Hematopoietic multipotent progenitor cell treated with erythropoietin and hydrocortisone succinate and interleukin-3 and kit ligand, for 15 days (in vitro differentiated cells): ENCODE measurements around the gene PHF14.

Source experiments
- DNase-seq: peaks from one replicate; pipeline ENCODE4 v3.0.0-alpha.2; 2015; ENCODE audit warnings: low spot score

The PHF14 gene

GRCh38 chr7:11171569-11172192 lies 198.0 kb downstream of the PHF14 start:
- DNase-seq: no peak

GRCh38 chr7:11172835-11173234 lies 199.2 kb downstream of the PHF14 start:
- no peak for DNase-seq

GRCh38 chr7:11175371-11175770 lies 201.7 kb downstream of the PHF14 start:
- no peak for DNase-seq

GRCh38 chr7:11175887-11176286 lies 202.2 kb downstream of the PHF14 start:
- no peak for DNase-seq

DNA sequence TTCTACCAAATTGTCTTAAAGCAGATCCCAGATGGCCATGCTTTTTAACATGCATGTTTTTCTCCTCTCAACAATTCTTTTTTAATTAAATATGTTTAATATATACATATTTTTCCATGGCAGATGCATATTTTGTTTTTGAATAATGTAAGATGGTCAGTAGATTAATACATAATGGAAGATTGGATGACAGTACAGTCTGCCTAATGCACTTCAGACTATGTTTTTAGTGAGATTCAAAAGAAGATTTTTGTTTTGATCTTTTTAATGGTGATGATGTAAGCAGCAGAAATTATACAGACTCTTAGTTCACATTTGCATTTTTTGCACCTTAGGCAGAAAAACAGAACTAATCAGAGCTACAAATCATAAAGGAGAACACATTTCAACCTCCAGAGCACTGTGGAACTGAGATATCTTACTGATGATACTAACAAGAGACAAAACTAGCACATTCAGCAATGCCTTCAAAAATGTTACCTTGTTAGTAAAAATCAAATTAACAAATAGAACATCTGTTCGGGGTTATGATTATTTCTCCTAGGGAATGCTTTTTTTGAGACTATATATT lies 203.4 kb downstream of the PHF14 start:
- no peak for DNase-seq

DNA sequence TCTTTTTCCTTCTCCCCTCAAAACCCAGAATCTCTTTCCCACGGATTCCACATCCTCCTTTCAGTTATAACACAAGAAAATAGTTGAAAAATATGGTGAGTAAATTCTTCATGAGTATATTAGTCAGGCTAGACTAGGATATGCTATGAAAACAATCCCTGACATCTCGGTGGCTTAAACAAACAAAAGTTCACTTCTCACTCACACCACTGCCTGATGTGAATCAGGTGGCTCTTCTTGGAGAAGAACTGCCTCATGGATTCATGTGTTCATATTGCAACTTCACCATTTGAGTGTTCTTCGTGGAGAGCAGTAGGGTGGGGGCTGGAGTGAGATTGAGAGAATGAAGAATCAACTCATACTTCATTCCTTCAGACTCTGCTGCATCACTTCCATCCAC lies 204.1 kb downstream of the PHF14 start:
- no peak for DNase-seq

DNA sequence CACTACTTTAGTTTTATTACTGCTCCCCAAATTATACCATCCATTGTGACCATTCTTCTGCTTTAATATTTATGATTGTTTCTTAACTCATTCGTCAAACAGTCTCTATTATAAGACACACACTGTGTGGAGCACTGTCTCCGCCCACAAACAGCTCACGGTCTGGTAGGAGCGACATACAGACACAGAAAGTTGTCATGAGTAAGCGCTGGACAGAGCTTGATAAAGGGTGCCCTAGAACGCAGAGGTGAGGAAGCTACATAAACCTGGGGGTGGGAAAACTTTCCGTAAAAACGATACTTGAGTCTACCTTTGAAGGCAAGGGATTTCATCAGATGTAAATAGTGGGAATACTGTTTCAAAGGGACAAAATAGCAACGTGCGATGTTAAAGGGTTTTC lies 207.9 kb downstream of the PHF14 start:
- no peak for DNase-seq

GRCh38 chr7:11182736-11183135 lies 209.1 kb downstream of the PHF14 start:
- DNase-seq: no peak

DNA sequence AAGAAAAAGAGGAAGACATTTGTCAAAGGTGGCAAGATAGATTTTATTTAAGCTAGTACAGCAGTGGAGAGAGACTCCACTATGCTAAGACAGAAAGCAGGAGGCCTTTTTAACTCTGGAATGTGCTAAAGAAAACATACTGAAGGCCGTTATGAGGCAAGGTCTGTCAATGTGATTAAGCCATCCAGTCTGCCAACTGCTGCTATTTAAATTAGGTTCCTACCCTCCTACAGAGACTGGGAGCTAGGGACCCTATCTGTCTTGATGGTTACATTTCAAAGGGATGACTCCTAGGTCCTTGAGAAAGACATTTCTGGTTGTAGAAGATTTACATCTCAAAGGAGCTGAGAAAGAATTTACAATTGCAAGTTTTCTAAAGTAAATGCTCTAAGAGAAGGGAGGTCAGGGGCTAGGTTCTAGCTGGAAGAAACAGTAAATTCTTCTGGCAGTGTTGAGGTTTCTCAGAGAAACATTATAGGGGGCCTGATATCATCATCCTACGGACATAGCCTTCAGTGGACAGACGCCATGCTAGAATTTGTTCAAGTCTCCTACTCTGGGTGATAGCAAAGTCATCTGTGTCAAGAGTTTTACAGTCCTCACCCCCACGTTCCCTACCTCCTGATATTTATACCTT lies 211.6 kb downstream of the PHF14 start:
- no peak for DNase-seq

DNA sequence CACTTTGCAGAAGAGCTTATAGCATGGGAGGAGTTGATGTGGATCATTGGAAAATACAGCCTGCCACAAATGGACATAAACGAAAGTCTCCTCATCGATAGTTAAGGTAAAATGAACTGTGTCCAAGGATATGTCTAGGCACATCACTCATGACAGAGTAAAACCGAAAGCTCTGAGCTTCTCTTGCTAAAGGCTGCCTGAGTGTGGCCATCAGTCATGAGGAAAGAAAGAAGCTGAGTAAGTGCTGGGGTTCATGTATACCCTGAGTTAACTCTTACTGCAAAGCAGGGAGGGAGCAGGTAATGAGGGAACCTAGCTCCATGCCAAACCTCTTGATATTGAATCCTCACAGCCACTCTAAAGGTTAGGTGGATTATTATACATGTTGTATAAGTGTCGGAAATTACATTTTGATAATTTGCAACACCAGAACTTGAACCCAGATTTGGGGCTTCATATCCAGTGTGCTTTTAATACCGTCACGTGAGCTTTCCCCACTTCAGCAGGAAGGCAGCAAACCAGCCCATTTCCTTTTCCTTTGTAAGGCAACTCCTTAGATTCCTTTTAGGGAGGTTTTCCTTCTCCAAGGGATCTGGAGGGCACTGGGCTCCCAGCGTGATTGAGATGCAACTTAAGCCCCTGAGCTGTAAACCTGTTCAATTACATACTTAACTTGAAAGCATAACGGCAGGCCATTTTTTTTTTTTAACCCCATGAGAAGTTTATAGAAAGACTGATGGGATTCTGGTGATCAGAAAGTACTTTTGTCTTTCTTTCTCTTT lies 215.0 kb downstream of the PHF14 start:
- DNase-seq: no peak

DNA sequence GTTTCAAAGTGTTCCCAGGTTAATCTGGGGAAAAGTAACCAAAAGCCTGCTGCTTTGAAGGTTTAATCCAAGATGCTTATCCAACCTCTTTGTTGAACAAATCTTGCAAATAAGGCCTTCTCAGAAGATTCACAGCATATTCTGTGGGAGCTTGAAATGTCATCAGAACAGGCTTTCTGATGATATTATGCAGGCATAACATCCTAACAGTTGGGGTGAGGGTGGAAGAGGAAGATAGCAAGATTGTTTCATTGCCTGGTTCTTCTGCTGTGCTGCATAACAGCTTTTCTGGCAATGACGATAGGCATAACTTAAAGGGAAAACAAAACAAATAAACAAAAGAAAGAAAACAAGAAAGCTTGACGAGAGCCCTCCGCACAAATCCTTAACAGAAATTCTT lies 217.4 kb downstream of the PHF14 start:
- no peak for DNase-seq

DNA sequence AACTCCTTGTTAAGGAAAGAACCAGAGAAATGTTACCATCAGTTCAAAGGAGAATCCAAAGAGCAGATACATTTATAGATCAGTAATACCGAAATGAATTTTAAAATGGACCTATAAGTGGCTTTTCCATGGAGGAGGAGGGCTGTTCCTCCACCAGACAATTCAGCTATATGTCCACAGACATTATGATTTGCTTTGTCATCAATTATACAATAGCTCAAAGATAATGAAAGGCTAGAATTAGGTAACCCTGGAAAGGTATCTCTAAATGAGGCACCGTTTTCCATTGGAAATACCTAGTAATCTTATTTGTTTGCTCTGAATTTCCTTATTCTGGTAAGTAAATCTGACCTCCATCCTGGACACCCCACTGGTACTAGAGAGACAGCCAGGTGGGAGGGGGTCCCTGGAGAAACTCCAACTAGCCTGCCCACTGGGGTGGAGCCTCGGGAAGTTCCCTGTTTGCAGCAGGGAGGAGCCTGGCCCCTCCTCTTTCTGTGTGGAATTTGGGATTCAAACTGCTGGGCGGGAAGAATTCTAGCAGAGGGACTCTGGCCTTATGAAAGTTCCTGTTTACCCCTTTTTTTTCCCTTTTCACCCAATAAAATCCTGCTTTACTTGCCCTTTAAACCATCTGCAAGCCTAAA lies 218.0 kb downstream of the PHF14 start:
- no peak for DNase-seq

DNA sequence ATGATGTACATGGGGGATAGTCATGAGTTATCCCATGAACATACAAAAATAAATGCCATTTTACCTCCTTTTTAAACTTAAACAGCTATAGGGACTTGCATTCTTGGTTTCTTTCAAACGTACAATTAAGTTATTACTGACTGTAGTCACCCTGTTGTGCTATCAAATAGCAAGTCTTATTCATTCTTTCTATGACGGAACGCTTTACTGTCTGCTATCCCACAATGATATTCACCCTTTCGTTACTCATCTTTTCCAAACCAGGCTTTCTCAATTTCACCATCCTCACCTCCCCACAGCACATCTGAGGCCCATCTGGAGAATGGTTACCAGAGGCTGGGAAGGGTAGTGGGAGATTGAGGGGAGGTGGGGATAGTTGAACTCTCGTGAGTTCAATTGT lies 218.8 kb downstream of the PHF14 start:
- DNase-seq: no peak

DNA sequence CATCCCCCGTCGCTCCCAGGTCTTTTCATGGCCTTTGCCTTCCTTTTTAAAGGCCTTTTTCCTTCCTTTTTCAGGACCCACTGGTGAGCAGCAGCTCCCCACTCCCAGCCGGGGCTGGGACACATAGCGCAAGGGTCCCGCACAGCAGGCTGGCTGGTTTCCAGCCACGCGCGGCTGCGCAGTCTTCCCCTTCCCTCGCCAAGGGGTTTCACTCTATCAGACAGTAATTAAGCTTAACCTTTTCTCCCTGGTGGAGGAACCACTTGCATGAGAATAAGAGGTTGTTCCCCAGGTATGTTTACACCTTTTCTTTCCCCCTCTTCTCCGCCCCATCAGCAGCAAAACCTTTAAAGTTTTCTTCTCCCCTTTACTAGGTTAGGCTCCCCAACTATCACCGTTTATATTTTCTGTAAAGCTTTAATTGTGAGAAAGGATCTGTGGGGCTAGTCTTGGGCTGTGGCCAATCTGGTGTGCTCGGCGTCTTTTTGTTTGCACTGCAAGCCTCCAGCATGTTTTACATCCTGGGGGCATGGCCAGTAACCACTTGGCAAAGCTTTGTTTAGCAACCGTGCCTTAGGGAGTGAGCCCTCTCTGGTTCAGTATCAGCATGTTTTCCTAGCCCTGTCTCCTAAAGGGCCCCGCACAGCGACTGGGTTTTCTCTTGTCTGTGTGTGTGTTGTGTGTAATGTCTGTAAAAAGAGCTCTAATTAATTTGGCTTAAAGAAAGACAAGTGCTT lies 219.6 kb downstream of the PHF14 start:
- DNase-seq: no peak

GRCh38 chr7:11193888-11194287 lies 220.2 kb downstream of the PHF14 start:
- no peak for DNase-seq

DNA sequence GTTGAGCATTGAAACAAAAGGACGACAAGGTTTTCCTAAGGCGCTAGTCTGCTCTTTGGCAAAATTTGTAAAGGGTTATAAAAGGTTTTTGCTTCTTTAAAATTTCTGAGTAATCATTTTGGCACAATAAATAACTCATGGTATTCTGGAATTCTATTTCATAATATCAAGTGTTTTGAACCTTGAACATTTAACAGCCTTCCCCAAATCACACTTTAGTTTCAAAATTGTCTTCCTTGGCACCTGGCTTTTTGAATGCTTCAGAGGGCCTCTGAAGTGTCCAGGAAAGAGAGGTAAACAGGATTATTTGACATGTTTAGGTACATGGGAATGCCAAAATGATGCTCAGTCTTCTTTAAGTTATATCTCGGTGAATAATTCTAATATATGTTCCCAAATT lies 220.8 kb downstream of the PHF14 start:
- DNase-seq: no peak

- no peak for DNase-seq
These were observed 221.8 kb downstream of the PHF14 start for GRCh38 chr7:11195502-11195901.

- no peak for DNase-seq
These were observed 222.5 kb downstream of the PHF14 start for GRCh38 chr7:11196143-11196542.

GRCh38 chr7:11203224-11203623 lies 229.6 kb downstream of the PHF14 start:
- DNase-seq: no peak

GRCh38 chr7:11203683-11204082 lies 230.0 kb downstream of the PHF14 start:
- no peak for DNase-seq

DNA sequence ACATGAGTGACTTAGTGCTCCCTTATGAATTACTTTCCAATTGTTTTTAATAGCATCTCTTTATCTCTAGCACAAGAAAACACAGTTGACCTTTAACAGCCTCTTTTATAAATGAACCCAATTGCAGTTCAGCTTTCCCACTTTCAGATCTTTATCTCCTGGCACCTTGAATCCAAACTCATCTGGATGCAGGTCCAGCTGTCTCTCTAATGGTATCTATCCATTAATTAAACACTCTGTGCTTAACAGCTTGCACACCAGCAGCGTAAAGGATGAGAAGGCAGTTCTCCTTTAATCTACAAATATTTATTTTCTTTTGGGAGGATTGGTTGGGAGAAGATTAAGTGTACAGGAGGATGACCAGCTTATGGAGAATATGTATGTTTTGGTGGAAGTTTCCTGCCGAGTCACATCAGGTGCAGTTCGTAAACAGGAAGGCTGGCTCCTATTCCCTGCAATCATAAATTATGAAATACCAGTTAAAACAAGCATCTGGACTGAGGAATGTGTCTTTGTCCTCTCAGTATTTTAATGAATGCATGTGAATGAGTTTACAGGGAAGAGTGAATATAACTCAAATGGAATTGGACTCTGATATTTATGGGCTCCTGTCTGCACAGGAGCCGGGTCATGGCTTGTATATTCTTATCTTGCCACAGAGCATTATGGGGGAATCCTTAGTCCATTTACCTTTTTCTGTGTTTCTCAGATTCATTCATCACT lies 232.7 kb downstream of the PHF14 start:
- DNase-seq: no peak
